GM12878 (cell line): ENCODE results near the gene ZDHHC14. TPM values are rescaled to one million over a fixed set of nuclear protein-coding genes. Genes with fewer than 3 reads are reported as not detected.

ENCODE experiments used
- ATAC-seq: fragments of 200-7000 bp; cut with Tn5 transposase; 3 replicates; pipeline ENCODE4 v1.9.1; 2020; ENCODE audit warnings: mild to moderate bottlenecking, moderate library complexity
- BruUV-seq: library from RNA; stranded (reverse); fragments of 400-500 nt; replicated peaks from 2 replicates; lab custom pipeline; 2021; lab: Mats Ljungman, UMichigan
- CTCF ChIA-PET: fragments of 300-600 bp; sonication (Branson Sonifier 250); formaldehyde crosslinking; extraction: SDS; loops from one replicate; lab custom pipeline; 2021; ENCODE audit warnings: inconsistent platforms; lab: Yijun Ruan, JAX
- POLR2A ChIA-PET: fragments of 350-600 bp; formaldehyde crosslinking; extraction: SDS; loops from one replicate; lab custom pipeline; 2021; ENCODE audit warnings: inconsistent platforms; lab: Charles Lee
- RAD21 ChIA-PET: fragments of 300-600 bp; sonication (Branson Sonifier 250); formaldehyde crosslinking; loops from one replicate; lab custom pipeline; 2023; ENCODE audit warnings: antibody characterized with exemption; ENCODE audit not compliant: unreplicated experiment; lab: Charles Lee
- SMC1A ChIA-PET: fragments of 300-600 bp; sonication (Branson Sonifier 250); formaldehyde crosslinking; loops from one replicate; lab custom pipeline; 2023; ENCODE audit not compliant: unreplicated experiment, uncharacterized antibody; lab: Charles Lee
- DNase-seq: peaks from one replicate; pipeline ENCODE4 v3.0.0-alpha.2; 2011; ENCODE audit warnings: low read depth, low spot score
- FAIRE-seq: peaks from 3 replicates; lab custom pipeline; 2011; peaks lifted over from hg19 to GRCh38; lab: Jason Lieb, UNC
- H2AFZ ChIP-seq: 2 replicates; pipeline ENCODE4 v1.6.0; 2011; ENCODE audit warnings: low read depth, low read length, control low read depth; ENCODE audit not compliant: control insufficient read depth
- H3K27ac ChIP-seq: 2 replicates; pipeline ENCODE4 v1.5.1; 2011; ENCODE audit warnings: control low read depth; ENCODE audit not compliant: control insufficient read depth, insufficient read depth
- H3K27me3 ChIP-seq, 2 experiments: replicated peaks in 1 of 2; 2 replicates each; pipeline versions ENCODE4 v1.6.0 to v1.6.1; 2011; ENCODE audit warnings: low read length in 1 of 2; ENCODE audit not compliant: control insufficient read depth in 2 of 2, insufficient read depth in 2 of 2
- H3K36me3 ChIP-seq, 2 experiments: 2 replicates each; pipeline ENCODE4 v1.5.1; 2011; ENCODE audit warnings: low read length in 1 of 2; ENCODE audit not compliant: control insufficient read depth in 2 of 2, insufficient read depth in 2 of 2
- H3K4me1 ChIP-seq: 2 replicates; pipeline ENCODE4 v1.6.1; 2011; ENCODE audit warnings: mild to moderate bottlenecking, low read length, moderate library complexity, mixed read lengths; ENCODE audit not compliant: control insufficient read depth, insufficient read depth
- H3K4me2 ChIP-seq: 2 replicates; pipeline ENCODE4 v1.6.0; 2011; ENCODE audit warnings: control low read depth; ENCODE audit not compliant: control insufficient read depth, insufficient read depth
- H3K4me3 ChIP-seq: fragments of 200-600 bp; sonication (generic); 2 replicates; pipeline ENCODE4 v1.5.1; 2016
- H3K79me2 ChIP-seq: 2 replicates; pipeline ENCODE4 v1.6.0; 2011; ENCODE audit warnings: low read length; ENCODE audit not compliant: control insufficient read depth, insufficient read depth
- H3K9ac ChIP-seq: 2 replicates; pipeline ENCODE4 v1.8.0; 2011; ENCODE audit warnings: low read length, control low read depth, mixed read lengths; ENCODE audit not compliant: control insufficient read depth, insufficient read depth
- H3K9me3 ChIP-seq: replicated peaks from 3 replicates; pipeline ENCODE4 v1.5.1; 2011; ENCODE audit warnings: mild to moderate bottlenecking, low read length; ENCODE audit not compliant: control insufficient read depth, insufficient read depth
- H4K20me1 ChIP-seq: 2 replicates; pipeline ENCODE4 v1.6.0; 2011; ENCODE audit not compliant: control insufficient read depth, insufficient read depth
- MEF2A ChIP-seq: IDR thresholded peaks from 2 replicates; pipeline ENCODE4 v1.6.1; 2011; ENCODE audit warnings: low read depth, mild to moderate bottlenecking, low read length, moderate library complexity; ENCODE audit not compliant: insufficient read depth
- RB1 ChIP-seq: fragments of 450-650 bp; formaldehyde crosslinking; IDR thresholded peaks from 2 replicates; pipeline ENCODE4 v1.6.1; 2017; ENCODE audit warnings: mild to moderate bottlenecking, borderline replicate concordance
- WRNIP1 ChIP-seq: IDR thresholded peaks from 2 replicates; pipeline ENCODE4 v1.6.1; 2011; ENCODE audit warnings: low read depth, low read length, improper control_type of control experiment, borderline replicate concordance
- ZNF207 ChIP-seq: fragments of 450-650 bp; IDR thresholded peaks from 2 replicates; pipeline ENCODE4 v1.6.1; 2014; ENCODE audit warnings: antibody characterized with exemption, mild to moderate bottlenecking, borderline replicate concordance
- ZNF622 ChIP-seq: fragments of 450-650 bp; IDR thresholded peaks from 2 replicates; pipeline ENCODE4 v1.6.1; 2017; ENCODE audit warnings: mild to moderate bottlenecking, inconsistent platforms
- WGBS: methylation state at CpG from one replicate; pipeline ENCODE4 v1.1.6; 2016; ENCODE audit warnings: low lambda C conversion rate; ENCODE audit not compliant: insufficient replicate concordance, insufficient coverage; ENCODE audit errors: missing lambda C conversion rate; 5-methylcytosine and 5-hydroxymethylcytosine counted together
- in situ Hi-C: fragments of 300-500 bp; cut with MboI; formaldehyde crosslinking; loops from 9 replicates; pipeline ENCODE4 v1.14.3; 2018; ENCODE audit warnings: mixed read lengths
- intact Hi-C: fragments of 100-400 bp; cut with micrococcal nuclease; formaldehyde crosslinking; loops from one replicate; pipeline ENCODE4 v1.14.2; 2022; ENCODE audit not compliant: unreplicated experiment
- polyA plus RNA-seq, 11 experiments: library from polyadenylated mRNA; depleted of rRNA in 4 of 11; unstranded in 6 of 11; stranded (reverse) in 5 of 11; fragments of >200 nt; fragmentation: Nextera tagmentation in 4 of 11; fragmentation: Illumina TruSeq in 1 of 11; extraction: Ambion mirVana in 4 of 11; extraction: Trizol in 1 of 11; gene quantifications; 1 replicate in 1 of 11; 2 replicates in 10 of 11; pipeline versions ENCODE4 v1.2.1 to v1.2.3, GENCODE V29; 2011 to 2016; ENCODE audit warnings: inconsistent platforms in 2 of 11, missing spikeins in 2 of 11, low read depth in 1 of 11
- total RNA-seq, 4 experiments: library from RNA; depleted of rRNA in 3 of 4; stranded (reverse); fragments of >200 nt in 3 of 4; fragmentation: Illumina TruSeq in 1 of 4; extraction: Trizol in 1 of 4; gene quantifications; 2 replicates each; pipeline versions ENCODE4 v1.2.1 to v1.2.3, GENCODE V29; 2013 to 2021
- TF ChIP-seq, protein P1 (sequence below): IDR thresholded peaks from 2 replicates; pipeline ENCODE4 v1.6.1; 2012; ENCODE audit warnings: mild to moderate bottlenecking, low read depth, low read length

Gene ZDHHC14
- total and polyA plus RNA-seq, 10 of the 15 experiments (the other 5 are each of a cell fraction or from before 2014, with no cell fraction given): 0.15 to 16.0 (median 0.76) TPM; not detected in 1

DNA sequence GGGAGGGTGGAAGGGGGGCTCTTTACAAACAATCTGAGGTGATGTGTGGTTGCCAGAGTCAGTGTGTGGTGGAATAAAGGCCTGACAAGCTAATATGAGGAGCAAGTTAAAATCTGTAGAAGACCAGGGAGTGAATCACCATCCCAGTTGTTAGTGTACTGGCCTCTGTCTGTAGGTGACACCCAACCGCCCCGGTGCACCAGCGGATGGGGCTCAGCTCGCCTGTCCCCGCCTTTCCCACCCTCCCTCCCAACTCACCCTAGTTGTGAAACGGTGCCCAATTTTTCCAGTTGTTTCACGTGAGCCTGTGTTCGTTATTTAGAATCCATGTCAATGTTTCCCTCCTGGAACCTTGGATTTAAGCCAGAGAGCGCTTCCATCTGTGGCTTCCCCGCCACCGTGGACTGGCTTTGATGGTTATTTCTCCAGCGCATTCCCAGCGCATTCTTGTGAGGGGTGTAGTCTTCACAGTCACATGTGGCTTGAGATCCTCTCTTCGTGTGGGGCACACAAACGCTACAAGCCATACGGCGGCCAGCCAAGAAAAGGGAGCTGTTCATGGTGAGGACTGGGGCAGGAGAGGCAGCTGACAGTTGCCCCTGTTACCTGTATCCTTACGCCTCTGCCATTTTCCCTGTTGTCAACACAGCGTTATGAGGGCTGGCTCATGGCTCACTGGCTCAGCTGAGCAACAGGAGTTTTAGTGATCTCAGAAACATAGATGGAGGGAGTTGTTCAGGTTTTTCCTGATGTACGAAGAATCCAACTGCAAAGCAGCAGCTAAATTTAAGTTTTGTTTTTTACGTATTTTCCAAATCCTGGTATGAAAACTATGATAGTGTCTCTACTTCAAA lies 137.6 kb downstream of the ZDHHC14 start (continued):
- TF ChIP-seq, protein P1, sequence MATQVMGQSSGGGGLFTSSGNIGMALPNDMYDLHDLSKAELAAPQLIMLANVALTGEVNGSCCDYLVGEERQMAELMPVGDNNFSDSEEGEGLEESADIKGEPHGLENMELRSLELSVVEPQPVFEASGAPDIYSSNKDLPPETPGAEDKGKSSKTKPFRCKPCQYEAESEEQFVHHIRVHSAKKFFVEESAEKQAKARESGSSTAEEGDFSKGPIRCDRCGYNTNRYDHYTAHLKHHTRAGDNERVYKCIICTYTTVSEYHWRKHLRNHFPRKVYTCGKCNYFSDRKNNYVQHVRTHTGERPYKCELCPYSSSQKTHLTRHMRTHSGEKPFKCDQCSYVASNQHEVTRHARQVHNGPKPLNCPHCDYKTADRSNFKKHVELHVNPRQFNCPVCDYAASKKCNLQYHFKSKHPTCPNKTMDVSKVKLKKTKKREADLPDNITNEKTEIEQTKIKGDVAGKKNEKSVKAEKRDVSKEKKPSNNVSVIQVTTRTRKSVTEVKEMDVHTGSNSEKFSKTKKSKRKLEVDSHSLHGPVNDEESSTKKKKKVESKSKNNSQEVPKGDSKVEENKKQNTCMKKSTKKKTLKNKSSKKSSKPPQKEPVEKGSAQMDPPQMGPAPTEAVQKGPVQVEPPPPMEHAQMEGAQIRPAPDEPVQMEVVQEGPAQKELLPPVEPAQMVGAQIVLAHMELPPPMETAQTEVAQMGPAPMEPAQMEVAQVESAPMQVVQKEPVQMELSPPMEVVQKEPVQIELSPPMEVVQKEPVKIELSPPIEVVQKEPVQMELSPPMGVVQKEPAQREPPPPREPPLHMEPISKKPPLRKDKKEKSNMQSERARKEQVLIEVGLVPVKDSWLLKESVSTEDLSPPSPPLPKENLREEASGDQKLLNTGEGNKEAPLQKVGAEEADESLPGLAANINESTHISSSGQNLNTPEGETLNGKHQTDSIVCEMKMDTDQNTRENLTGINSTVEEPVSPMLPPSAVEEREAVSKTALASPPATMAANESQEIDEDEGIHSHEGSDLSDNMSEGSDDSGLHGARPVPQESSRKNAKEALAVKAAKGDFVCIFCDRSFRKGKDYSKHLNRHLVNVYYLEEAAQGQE: no peak
- TF ChIP-seq ZNF622 (no peak), MEF2A (no peak)

DNA sequence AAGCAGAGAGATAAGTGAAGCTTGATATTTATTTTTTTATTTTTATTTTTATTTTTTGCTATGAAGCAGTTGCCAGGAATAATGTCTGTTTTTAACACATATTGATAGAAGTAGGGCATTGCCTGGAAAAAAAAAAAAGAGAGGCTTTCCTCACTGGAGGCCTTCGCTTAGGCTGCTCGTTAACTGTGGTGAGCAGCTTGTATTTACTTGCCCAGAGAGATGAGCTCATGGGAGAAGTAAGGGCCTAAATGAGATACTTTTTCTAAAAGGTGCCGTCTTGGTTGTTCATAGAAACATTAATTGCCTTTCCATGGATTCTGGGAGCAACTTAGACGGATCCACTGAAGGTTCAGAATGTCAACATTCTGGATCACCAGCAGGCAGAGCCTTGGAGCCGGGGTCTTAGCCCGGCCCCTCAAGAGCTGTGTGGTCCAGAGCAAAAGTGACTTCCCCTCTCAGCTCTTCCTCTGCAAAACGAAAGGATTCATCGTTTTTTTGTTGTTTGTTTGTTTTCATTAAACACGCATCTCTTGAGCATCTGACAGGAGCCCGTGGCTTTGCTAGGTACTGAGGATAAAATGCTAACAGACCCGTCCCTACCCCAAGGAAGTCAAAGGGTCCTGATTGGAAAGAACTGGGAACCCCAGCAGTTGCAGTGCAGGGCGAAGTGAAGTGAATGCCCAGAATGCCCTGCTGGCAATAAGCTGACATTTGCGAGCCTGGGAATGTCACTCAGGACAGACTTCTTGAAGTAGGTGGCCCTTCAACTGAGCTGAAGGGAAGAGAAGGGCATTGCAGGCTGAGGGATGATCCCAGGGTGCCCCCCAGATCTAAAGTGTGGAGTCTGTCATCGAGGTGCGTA lies 138.5 kb downstream of the ZDHHC14 start:
- CTCF ChIA-PET: interaction anchor here (0.6 to 1.6 kb wide), 2 partner anchors 14 to 214 kb away, joined by 3 to 8 read pairs; no protein-coding TSS in a partner anchor
- WGBS: 59% methylated on average over 15 of the region's 15 CpGs

More for the DNA sequence above, 138.5 kb downstream of the ZDHHC14 start:
- SMC1A ChIA-PET: interaction anchor here (0.6 to 2.6 kb wide), 4 partner anchors 10 to 1607 kb away, joined by 3 to 9 read pairs (median 5); no protein-coding TSS in a partner anchor
- ATAC-seq: no peak
- BruUV-seq: no TSS peak
- no peak for FAIRE-seq
- no peak overlapping the region for H3K4me2 ChIP-seq
- in situ Hi-C loops: no loop called here
- intact Hi-C loops: no loop called here
- DNase-seq: no peak
- H2AFZ ChIP-seq: no peak overlapping the region
- H3K4me1 ChIP-seq: no peaks in the 10 kb centered on the region
- no peaks in the 10 kb centered on the region for H3K79me2 ChIP-seq
- H3K36me3 ChIP-seq: no peaks in the 10 kb centered on the region; a peak in 1 of 4 replicates
- TF ChIP-seq ZNF207 (no peak), RB1 (no peak), WRNIP1 (no peak)
- TF ChIP-seq, all 136 proteins: peak for 0
- Histone ChIP-seq H3K4me3 (no peak overlapping the region), H3K27ac (no peak overlapping the region), H3K27me3 (0 out of 4 replicates have a peak, but pooled peaks cover 0 to 2% of the 10 kb centered on the region in 2 experiments), H4K20me1 (no peaks in the 10 kb centered on the region), H3K9ac (no peak overlapping the region), H3K9me3 (peaks cover 1% of the 10 kb centered on the region; the same call in 2 of the 3 replicates)
- POLR2A ChIA-PET: interaction anchor here (0.5 to 1.9 kb wide), 2 partner anchors 14 to 39 kb away, joined by 4 to 6 read pairs; no protein-coding TSS in a partner anchor
- RAD21 ChIA-PET: interaction anchor here (0.8 to 1.4 kb wide), 2 partner anchors 17 to 57 kb away, joined by 3 to 5 read pairs; no protein-coding TSS in a partner anchor
